Tibial nerve (tissue), 4 donors: ENCODE data around the gene DENND4B.
"Not testable (repeated sequence)": the region's sequence is repeated elsewhere in the genome, so short reads cannot be mapped to it uniquely, and the experiment has no call there.

ENCODE experiments used
- EP300 ChIP-seq, 2 donors: sonication (generic); formaldehyde crosslinking; IDR thresholded peaks; one replicate each; pipeline ENCODE4 v1.6.1; 2017; ENCODE audit warnings: antibody characterized with exemption in 2 of 2, mild to moderate bottlenecking in 1 of 2
- POLR2A ChIP-seq, 2 donors: fragments of 450-650 bp; IDR thresholded peaks; one replicate each; pipeline ENCODE4 v1.6.1; 2017; ENCODE audit warnings: antibody characterized with exemption in 2 of 2, mild to moderate bottlenecking in 2 of 2, moderate library complexity in 2 of 2
- TF ChIP-seq, protein P1 (sequence below), 5 experiments: fragments of 200-600 bp in 3 of 5; fragments of 450-650 bp in 2 of 5; sonication (generic) in 3 of 5; IDR thresholded peaks; one replicate each; pipeline ENCODE4 v1.5.1; 2016 to 2019; ENCODE audit warnings: antibody characterized with exemption in 5 of 5, mild to moderate bottlenecking in 3 of 5, moderate library complexity in 2 of 5

- TF ChIP-seq, protein P1, sequence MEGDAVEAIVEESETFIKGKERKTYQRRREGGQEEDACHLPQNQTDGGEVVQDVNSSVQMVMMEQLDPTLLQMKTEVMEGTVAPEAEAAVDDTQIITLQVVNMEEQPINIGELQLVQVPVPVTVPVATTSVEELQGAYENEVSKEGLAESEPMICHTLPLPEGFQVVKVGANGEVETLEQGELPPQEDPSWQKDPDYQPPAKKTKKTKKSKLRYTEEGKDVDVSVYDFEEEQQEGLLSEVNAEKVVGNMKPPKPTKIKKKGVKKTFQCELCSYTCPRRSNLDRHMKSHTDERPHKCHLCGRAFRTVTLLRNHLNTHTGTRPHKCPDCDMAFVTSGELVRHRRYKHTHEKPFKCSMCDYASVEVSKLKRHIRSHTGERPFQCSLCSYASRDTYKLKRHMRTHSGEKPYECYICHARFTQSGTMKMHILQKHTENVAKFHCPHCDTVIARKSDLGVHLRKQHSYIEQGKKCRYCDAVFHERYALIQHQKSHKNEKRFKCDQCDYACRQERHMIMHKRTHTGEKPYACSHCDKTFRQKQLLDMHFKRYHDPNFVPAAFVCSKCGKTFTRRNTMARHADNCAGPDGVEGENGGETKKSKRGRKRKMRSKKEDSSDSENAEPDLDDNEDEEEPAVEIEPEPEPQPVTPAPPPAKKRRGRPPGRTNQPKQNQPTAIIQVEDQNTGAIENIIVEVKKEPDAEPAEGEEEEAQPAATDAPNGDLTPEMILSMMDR (IDR thresholded peaks at IDR 0.05): not testable (repeated sequence)
- TF ChIP-seq POLR2A, EP300 (IDR thresholded peaks at IDR 0.05): not testable (repeated sequence)
Measured at GRCh38 chr1:153981735-153982134, 35.2 kb upstream of the DENND4B start.
